LNCAP (cell line): ENCODE measurements around the gene MKNK1.

Source experiments
- TF ChIP-seq, protein P1 (sequence below): fragments of 450-650 bp; IDR thresholded peaks from 2 replicates; pipeline ENCODE4 v1.5.1; 2017; ENCODE audit warnings: mild to moderate bottlenecking

Gene MKNK1

DNA sequence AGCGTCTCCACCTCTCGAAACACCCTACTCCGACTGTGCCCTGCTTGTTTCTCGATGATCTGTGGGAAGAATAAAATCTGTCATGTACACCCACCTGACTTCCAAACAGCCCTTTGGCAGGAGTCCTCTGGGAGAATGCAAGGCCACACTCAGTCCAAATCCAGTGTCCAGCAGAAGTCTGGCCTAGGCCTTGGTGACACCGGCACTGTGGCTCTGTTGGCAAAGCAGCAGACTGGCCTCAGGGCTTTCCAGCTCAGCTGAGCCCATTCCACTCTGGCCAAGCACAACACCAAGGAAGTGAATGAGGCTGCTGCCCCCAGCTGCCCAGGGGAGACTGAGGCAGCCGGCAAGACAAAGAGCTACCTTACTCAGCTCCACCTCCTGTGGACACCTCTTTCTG is 27.5 kb downstream of the MKNK1 start:
- TF ChIP-seq, protein P1, sequence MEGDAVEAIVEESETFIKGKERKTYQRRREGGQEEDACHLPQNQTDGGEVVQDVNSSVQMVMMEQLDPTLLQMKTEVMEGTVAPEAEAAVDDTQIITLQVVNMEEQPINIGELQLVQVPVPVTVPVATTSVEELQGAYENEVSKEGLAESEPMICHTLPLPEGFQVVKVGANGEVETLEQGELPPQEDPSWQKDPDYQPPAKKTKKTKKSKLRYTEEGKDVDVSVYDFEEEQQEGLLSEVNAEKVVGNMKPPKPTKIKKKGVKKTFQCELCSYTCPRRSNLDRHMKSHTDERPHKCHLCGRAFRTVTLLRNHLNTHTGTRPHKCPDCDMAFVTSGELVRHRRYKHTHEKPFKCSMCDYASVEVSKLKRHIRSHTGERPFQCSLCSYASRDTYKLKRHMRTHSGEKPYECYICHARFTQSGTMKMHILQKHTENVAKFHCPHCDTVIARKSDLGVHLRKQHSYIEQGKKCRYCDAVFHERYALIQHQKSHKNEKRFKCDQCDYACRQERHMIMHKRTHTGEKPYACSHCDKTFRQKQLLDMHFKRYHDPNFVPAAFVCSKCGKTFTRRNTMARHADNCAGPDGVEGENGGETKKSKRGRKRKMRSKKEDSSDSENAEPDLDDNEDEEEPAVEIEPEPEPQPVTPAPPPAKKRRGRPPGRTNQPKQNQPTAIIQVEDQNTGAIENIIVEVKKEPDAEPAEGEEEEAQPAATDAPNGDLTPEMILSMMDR = no peak

DNA sequence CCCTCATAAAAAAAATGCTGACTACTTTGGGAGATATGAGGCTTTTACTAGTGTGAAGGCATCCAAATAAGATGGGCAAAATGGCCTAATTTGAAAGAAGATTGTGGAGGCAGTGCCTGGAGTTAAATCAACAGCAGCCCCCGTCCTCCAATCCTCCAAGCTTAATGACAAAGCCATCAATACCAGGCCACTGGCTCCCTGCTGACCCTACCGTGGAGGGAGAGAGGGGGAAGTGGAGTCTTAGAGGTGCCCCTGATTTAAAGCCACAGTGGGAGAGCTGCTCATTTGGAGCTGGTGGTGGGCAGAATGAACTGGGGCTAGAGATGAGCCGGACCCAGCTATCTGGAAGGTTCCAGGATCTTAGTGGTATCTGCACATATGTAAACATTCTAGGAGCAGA is 28.3 kb downstream of the MKNK1 start:
- TF ChIP-seq, protein P1 = no peak

DNA sequence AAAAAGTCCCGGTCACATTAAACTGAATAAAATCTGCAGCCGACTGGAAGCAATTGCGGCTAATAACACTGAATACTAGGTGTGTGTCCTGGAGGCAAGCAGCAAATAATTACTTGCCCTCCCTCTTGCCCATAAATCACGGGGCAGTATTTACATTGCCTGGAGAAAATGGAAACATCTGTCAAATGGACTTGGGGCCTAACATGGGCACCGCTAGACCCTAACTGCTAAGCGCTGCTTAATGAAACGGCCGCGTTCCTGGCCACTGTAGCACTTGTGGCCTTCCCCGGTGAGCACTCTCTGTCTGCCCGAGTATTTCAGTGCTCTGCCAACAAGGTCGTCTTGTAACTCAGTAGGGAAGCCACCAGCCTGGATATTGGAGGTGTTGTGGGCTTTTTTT is 28.8 kb downstream of the MKNK1 start:
- TF ChIP-seq, protein P1 = no peak

DNA sequence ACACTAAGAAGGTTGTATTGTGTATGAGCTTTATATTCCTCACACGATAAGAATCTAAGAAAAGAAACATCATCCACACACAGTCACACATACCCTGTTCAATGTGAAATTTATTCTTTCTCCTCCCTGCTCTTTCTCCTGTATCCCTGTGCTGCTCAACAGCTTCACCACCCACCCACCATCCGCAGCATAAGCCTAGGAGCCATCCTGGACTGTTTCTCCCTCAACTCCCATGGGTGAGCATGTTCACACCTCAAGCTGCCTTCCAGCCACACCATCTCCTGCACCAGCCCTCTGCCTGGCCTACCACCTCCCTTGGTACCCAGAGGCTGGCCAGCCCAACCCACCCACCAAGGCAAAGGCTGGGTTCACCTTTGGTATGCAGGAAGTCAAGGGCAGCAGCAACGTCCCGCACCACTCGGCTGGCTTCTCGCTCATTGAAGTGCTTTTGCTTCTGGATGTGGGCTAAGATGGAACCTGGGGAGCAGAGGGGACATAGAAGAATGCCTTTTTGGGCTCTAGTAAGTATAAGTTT is 32.3 kb downstream of the MKNK1 start:
- TF ChIP-seq, protein P1 = no peak

DNA sequence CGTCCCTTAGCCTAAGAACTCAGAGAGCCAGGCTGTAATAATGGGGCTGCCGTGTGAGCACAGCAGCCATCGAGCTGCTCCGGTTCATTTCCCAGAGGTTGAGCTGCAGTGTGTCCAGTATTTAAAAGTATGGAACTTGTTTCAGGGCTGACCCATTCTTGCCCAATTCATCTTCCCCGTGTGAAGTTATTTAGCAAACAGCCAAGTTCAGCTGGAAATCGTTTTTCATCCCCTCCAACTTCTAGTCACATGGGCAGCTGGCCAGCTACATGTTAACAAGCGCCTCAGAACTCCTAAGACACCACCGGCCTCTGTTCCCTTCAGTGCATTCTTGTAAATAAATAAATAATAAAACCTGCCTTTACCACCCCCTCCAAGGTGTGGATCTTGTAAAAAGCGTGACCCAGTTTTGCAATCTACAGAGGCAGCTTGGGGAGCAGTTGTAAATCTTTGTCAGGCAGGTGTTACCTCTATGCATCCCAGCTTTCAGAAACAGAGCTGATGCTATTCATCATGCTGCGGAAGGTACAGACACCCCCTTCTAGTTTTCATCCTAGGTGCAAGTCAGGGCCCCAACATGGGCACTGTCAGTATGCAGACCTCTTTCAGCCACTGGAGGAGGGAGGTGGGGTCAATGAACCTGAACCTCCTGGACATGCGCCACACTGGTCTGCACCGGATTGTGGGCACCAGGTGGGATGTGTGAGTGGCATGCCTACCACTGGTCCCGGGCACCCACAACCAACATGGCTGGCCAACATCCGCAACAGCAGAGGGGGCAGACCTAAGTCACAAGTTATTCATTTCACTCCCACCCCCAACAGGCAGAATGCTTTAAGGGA is 34.0 kb downstream of the MKNK1 start:
- TF ChIP-seq, protein P1 = no peak

DNA sequence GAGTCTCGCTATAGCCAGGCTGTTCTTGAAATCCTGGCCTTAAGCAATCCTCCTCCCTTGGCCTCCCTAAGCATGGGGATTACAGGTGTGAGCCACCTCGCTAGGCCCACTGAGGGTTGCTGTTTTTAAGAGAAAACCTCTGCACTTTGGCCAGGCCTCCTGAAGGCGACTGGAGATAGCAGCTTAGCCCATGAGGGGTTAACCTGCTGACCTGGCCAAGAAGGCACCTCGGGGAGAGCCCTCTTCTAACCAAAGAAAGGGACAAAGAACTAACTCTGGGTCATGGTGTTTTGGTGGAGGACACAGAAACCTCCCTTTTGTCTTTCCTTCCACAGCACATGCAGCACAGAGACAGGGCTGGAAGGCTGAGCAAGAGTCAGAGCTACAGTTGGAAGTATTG is 35.0 kb downstream of the MKNK1 start:
- TF ChIP-seq, protein P1 = no peak

DNA sequence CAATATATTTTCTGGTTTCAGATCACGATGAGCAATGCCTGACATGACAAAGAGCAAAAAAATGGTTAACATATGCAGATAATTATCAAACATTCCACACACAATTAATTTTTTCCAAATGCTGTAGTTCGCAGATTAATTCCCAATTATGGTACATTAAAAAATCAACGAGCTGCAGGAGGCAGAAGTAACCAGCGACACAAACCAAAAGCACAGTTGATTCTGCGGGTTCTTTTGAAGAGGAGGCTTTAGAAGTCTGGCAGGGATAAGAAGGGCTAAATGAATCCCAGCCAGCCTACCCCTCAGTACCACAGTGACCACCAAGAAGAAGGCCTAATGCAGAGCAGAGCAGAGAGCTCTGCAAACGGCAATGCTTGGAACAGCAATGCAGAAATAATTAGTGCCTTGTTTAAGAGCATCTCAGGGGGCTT is 35.6 kb downstream of the MKNK1 start:
- TF ChIP-seq, protein P1 = no peak
